Measurements from ENCODE around the gene CHN2. TPM values are rescaled to one million over a fixed set of nuclear protein-coding genes. Genes with fewer than 3 reads are reported as not detected.

The CHN2 gene
- total RNA-seq, 1 experiment from 2014 or later, result 0.15 TPM

GRCh38 chr7:29362380-29362779, 167.8 kb downstream of the CHN2 start:
- BruUV-seq (replicated peaks), result no TSS peak

GRCh38 chr7:29363636-29364425, 169.3 kb downstream of the CHN2 start:
- DNase-seq (ENCODE audit: low read depth, low spot score) (no peak), ATAC-seq (no peak)
- in situ Hi-C loops (cut with HindIII; ENCODE audit: low pct_unique_long_range_greater_than_20kb, low sequenced_read_pairs) (no loop called here), intact Hi-C loops (cut with micrococcal nuclease; ENCODE audit: unreplicated experiment) (no loop called here)
- ChIA-PET POLR2A (no interaction called here), CTCF (no interaction called here)
- Histone ChIP-seq H3K9me3 (ENCODE audit: control insufficient read depth, insufficient read depth, low read depth, low read length) (no peaks in the 10 kb centered on the region), H3K4me3 (ENCODE audit: low read depth in 2 of 2, low read length in 2 of 2) (no peak overlapping the region), H3K27me3 (ENCODE audit: control insufficient read depth, insufficient read depth, low read length) (peaks cover 8% of the 10 kb centered on the region), H3K27ac (ENCODE audit: low read length) (no peak overlapping the region), H3K4me1 (ENCODE audit: control insufficient read depth, insufficient read depth, low read length) (no peaks in the 10 kb centered on the region), H3K36me3 (ENCODE audit: control insufficient read depth, insufficient read depth, low read length) (no peaks in the 10 kb centered on the region)
- BruUV-seq (replicated peaks), result no TSS peak
- TF ChIP-seq TCF7L2 (IDR thresholded peaks at IDR 0.05; ENCODE audit: low read depth, low read length) (no peak), SIN3A (IDR thresholded peaks at IDR 0.05; ENCODE audit: borderline replicate concordance, insufficient read depth, low read depth, low read length) (no peak), POLR2AphosphoS5 (IDR thresholded peaks at IDR 0.05; ENCODE audit: low read depth, low read length) (no peak), CTCF (IDR thresholded peaks at IDR 0.05) (no peak), REST (IDR thresholded peaks at IDR 0.05; ENCODE audit: insufficient read depth in 1 of 2, low read depth in 2 of 2, low read length in 1 of 2) (no peak)

More at GRCh38 chr7:29362380-29362779, 167.8 kb downstream of the CHN2 start:
- Histone ChIP-seq H3K27me3 (ENCODE audit: control insufficient read depth, insufficient read depth, low read length) (peaks cover 8% of the 10 kb centered on the region), H3K36me3 (ENCODE audit: control insufficient read depth, insufficient read depth, low read length) (no peaks in the 10 kb centered on the region), H3K27ac (ENCODE audit: low read length) (no peak overlapping the region), H3K4me3 (ENCODE audit: low read depth in 2 of 2, low read length in 2 of 2) (no peak overlapping the region), H3K4me1 (ENCODE audit: control insufficient read depth, insufficient read depth, low read length) (no peaks in the 10 kb centered on the region), H3K9me3 (ENCODE audit: control insufficient read depth, insufficient read depth, low read depth, low read length) (no peaks in the 10 kb centered on the region)
- intact Hi-C loops (cut with micrococcal nuclease; ENCODE audit: unreplicated experiment) (no loop called here), in situ Hi-C loops (cut with HindIII; ENCODE audit: low pct_unique_long_range_greater_than_20kb, low sequenced_read_pairs) (no loop called here)
- CTCF ChIA-PET, result no interaction called here
- DNase-seq (ENCODE audit: low read depth, low spot score) (no peak), ATAC-seq (no peak)
- TF ChIP-seq CTCF (IDR thresholded peaks at IDR 0.05), result no peak
- no peak for TF ChIP-seq REST (IDR thresholded peaks at IDR 0.05; ENCODE audit: insufficient read depth in 1 of 2, low read depth in 2 of 2, low read length in 1 of 2)
- no peak for TF ChIP-seq TCF7L2 (IDR thresholded peaks at IDR 0.05; ENCODE audit: low read depth, low read length)
- no peak for TF ChIP-seq POLR2AphosphoS5 (IDR thresholded peaks at IDR 0.05; ENCODE audit: low read depth, low read length)
- TF ChIP-seq SIN3A (IDR thresholded peaks at IDR 0.05; ENCODE audit: borderline replicate concordance, insufficient read depth, low read depth, low read length), result no peak
- POLR2A ChIA-PET, result no interaction called here

All from Panc1 (cell line).